Thyroid gland (tissue), 4 donors: ENCODE results near the gene TCF7L1. TPM values are rescaled to one million over a fixed set of nuclear protein-coding genes. Genes with fewer than 3 reads are reported as not detected.

ENCODE experiments used
- DNase-seq, 2 donors: peaks; one replicate each; pipeline ENCODE4 v3.0.0-alpha.2; 2019
- H3K27ac ChIP-seq, 3 donors: fragments of 200-600 bp; sonication (generic); 1 replicate in 2 of 3; 2 replicates in 1 of 3; pipeline ENCODE4 v1.5.1; 2016 to 2019; ENCODE audit warnings: mild to moderate bottlenecking in 1 of 3, moderate library complexity in 1 of 3
- H3K27me3 ChIP-seq: fragments of 200-600 bp; sonication (generic); one replicate; pipeline ENCODE4 v1.5.1; 2019
- H3K36me3 ChIP-seq, 2 donors: fragments of 200-600 bp; sonication (generic); one replicate each; pipeline ENCODE4 v1.5.1; 2016 to 2019
- H3K4me1 ChIP-seq, 2 donors: fragments of 200-600 bp; sonication (generic); one replicate each; pipeline ENCODE4 v1.5.1; 2017 to 2019
- H3K4me3 ChIP-seq, 3 donors: fragments of 200-600 bp; sonication (generic); replicated peaks in 1 of 3; 1 replicate in 2 of 3; 2 replicates in 1 of 3; pipeline ENCODE4 v1.5.1; 2016; ENCODE audit warnings: mild to moderate bottlenecking in 1 of 3
- H3K9me3 ChIP-seq: fragments of 200-600 bp; sonication (generic); one replicate; pipeline ENCODE4 v1.5.1; 2017
- POLR2A ChIP-seq, 2 donors: fragments of 450-650 bp; IDR thresholded peaks; one replicate each; pipeline ENCODE4 v1.6.1; 2017; ENCODE audit warnings: antibody characterized with exemption in 2 of 2, mild to moderate bottlenecking in 2 of 2, moderate library complexity in 1 of 2
- WGBS, 2 donors: methylation state at CpG; one replicate each; pipeline ENCODE4 v1.1.5; 2017; 5-methylcytosine and 5-hydroxymethylcytosine counted together
- intact Hi-C: fragments of 100-400 bp; cut with DNase I; formaldehyde crosslinking; loops from one replicate; pipeline ENCODE4 v1.15.1; 2023
- total RNA-seq, 4 donors: library from RNA; depleted of rRNA; stranded (reverse); fragments of >200 nt; gene quantifications; one replicate each; pipeline ENCODE4 v1.2.3, GENCODE V29; 2016
- TF ChIP-seq, protein P1 (sequence below), 6 experiments: fragments of 200-600 bp in 3 of 6; fragments of 450-650 bp in 3 of 6; sonication (generic) in 3 of 6; IDR thresholded peaks; one replicate each; pipeline ENCODE4 v1.5.1; 2016 to 2019; ENCODE audit warnings: antibody characterized with exemption in 6 of 6, mild to moderate bottlenecking in 2 of 6, inconsistent platforms in 1 of 6, moderate library complexity in 1 of 6

Gene TCF7L1
- total RNA-seq, 4 donors from 2014 or later = 3.1 to 12.1 (median 8.7) TPM

DNA sequence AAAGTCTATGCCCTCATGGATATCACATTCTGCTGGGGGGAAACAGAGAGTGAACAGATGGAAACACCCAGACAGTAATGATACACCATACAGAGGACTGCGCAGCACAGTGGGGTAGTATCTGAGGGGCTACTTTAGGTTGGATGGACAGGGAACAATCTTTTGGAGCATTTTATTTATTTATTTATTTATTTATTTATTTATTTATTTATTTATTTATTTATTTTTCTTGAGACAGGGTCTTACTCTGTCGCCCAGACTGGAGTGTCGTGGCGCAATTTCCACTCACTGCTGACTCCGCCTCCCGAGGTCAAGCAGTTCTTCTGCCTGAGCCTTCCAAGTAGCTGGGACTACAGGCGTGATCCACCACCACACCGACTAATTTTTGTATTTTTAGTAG, 105.4 kb downstream of the TCF7L1 start:
- Histone ChIP-seq H3K27me3 (no peaks in the 10 kb centered on the region), H3K4me1 (peaks cover 72 to 87% of the 10 kb centered on the region in 2 donors), H3K36me3 (no peaks in the 10 kb centered on the region), H3K4me3 (no peak overlapping the region), H3K27ac (peak overlapping the region in 1 of 3 donors; percentile 31), H3K9me3 (no peaks in the 10 kb centered on the region)
- DNase-seq = no peak
- 98% methylated on average over 8 of the region's 8 CpGs for WGBS, 2 donors
- intact Hi-C loops = no loop called here
- TF ChIP-seq, protein P1, sequence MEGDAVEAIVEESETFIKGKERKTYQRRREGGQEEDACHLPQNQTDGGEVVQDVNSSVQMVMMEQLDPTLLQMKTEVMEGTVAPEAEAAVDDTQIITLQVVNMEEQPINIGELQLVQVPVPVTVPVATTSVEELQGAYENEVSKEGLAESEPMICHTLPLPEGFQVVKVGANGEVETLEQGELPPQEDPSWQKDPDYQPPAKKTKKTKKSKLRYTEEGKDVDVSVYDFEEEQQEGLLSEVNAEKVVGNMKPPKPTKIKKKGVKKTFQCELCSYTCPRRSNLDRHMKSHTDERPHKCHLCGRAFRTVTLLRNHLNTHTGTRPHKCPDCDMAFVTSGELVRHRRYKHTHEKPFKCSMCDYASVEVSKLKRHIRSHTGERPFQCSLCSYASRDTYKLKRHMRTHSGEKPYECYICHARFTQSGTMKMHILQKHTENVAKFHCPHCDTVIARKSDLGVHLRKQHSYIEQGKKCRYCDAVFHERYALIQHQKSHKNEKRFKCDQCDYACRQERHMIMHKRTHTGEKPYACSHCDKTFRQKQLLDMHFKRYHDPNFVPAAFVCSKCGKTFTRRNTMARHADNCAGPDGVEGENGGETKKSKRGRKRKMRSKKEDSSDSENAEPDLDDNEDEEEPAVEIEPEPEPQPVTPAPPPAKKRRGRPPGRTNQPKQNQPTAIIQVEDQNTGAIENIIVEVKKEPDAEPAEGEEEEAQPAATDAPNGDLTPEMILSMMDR (IDR thresholded peaks at IDR 0.05) = no peak
- no peak for TF ChIP-seq POLR2A (IDR thresholded peaks at IDR 0.05)

DNA sequence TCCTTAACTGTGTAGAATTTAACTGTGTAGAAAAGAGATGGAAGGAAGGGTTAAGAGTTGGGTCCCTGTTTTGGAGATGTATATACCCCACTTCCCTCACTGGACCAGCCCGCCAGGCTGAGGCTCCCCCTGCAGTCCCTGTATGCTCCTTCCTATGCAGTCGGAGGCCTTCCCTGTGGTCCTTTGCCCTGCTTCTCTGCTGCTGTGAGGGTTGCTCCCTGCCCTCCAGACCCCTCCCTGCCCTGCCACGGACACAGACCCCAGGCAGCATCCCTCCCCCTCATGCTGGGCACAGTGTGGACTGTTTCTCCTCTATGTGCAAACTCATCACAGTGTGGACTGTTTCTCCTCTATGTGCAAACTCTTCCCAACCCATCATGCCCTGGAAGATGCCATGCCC, 105.9 kb downstream of the TCF7L1 start:
- no peak overlapping the region for H3K4me3 ChIP-seq
- 81 to 92% methylated on average over 3 of the region's 3 CpGs for WGBS, 2 donors
- H3K4me1 ChIP-seq = peaks cover 75 to 88% of the 10 kb centered on the region in 2 donors
- intact Hi-C loops = no loop called here
- H3K27ac ChIP-seq = peak overlapping the region in 1 of 3 donors; percentile 13
- TF ChIP-seq, protein P1 (IDR thresholded peaks at IDR 0.05) = no peak
- no peak for TF ChIP-seq POLR2A (IDR thresholded peaks at IDR 0.05)
- no peaks in the 10 kb centered on the region for H3K36me3 ChIP-seq
- H3K9me3 ChIP-seq = no peaks in the 10 kb centered on the region
- no peaks in the 10 kb centered on the region for H3K27me3 ChIP-seq
- DNase-seq = no peak

DNA sequence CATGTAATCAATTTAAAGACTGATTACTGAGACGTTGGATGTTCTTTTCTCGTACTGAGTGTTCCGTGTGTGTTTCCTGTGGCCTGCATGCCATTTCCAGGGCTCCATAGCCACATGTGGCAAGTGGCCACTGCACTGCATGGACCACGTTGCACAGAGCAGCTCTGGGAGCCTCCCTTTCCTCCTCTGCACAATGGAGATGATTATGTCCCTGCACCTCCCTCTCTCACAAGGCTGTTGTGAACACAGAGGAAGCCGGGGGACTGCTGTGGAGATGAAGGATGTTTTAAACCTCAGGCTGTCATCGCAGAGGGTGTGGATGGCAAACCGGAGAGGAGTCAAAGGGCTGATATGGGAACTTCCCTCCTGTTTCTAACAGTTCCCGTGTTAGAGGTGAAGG, 106.9 kb downstream of the TCF7L1 start:
- no peak for DNase-seq
- Histone ChIP-seq H3K27ac (no peak overlapping the region), H3K36me3 (no peaks in the 10 kb centered on the region), H3K9me3 (no peaks in the 10 kb centered on the region), H3K4me3 (no peak overlapping the region), H3K27me3 (no peaks in the 10 kb centered on the region), H3K4me1 (peaks cover 75 to 88% of the 10 kb centered on the region in 2 donors)
- intact Hi-C loops = no loop called here
- WGBS, 2 donors = 65 to 74% methylated on average over 8 of the region's 8 CpGs
- TF ChIP-seq, protein P1 (IDR thresholded peaks at IDR 0.05) = no peak
- TF ChIP-seq POLR2A (IDR thresholded peaks at IDR 0.05) = no peak

DNA sequence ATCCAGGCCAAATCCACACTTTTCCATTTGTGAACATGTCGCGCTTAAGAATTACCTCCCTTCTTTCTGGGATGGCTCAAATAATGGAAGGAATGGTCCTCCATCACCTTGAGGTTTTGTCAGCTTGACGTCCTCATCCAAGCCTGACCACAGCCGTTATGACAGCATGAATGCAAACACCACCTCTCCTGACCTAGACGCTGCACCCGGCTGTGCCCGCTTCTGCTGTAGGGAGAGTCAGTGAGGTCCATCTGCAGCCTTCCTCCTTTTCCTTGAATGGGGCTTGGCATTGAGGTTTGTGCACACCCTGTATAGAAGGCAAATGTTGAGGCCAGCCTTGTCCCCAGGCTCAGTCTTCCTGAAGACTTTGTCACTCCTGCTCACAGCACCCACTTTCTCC, 109.1 kb downstream of the TCF7L1 start:
- peak overlapping the region in 2 of 3 donors; percentile 10 to 21 for H3K27ac ChIP-seq
- H3K27me3 ChIP-seq = no peaks in the 10 kb centered on the region
- WGBS, 2 donors = 94 to 95% methylated on average over 7 of the region's 7 CpGs
- intact Hi-C loops = no loop called here
- H3K9me3 ChIP-seq = no peaks in the 10 kb centered on the region
- no peak for TF ChIP-seq POLR2A (IDR thresholded peaks at IDR 0.05)
- TF ChIP-seq, protein P1 (IDR thresholded peaks at IDR 0.05) = no peak
- H3K4me3 ChIP-seq = no peak overlapping the region
- DNase-seq = no peak
- peaks cover 66 to 87% of the 10 kb centered on the region in 2 donors for H3K4me1 ChIP-seq
- no peaks in the 10 kb centered on the region for H3K36me3 ChIP-seq

DNA sequence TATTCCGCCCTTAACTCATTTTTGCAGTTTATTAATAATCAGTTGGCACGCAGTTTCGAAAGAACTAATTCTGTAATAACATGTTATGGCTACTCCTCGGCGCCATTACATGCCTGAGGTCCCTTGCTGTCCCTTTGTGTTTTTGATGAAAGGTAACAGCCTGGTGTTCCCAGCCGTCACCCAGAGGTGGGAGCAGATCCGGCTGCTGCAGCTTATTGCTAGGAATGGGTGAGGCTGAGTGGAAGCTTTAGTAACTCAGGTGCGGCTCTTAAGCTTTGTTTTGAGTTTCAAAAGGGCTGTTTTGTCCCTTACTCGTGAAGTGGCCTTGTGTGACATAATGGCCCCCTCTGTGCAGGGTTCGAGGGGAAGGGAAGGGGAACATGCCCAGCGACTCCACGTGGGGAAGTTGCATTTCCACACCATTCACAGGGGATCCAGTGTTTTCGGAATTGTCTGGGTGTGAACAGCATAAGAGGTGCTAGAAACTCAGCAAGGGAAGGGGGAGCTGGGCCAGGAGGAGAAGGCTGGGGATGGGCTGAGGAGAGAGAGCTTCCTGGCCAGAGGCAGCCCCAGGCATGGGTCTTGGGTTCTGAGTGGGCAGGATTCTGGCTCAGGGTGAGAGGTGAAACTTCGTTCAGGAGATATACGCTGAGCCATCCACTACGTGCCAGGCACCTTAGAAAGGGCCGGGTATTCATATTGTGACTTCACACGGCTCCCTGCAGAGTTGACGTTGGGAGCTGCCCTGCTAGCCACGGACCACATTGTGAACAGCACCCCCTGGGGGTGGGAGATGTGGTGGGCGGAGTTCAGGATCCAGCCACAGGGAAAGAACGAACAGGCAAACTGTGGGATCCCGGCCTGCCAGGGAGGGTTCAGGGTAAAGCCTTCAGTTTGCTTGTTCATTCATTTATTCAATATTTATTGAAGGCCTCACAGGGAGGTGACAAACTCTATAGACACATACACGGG, 110.2 kb downstream of the TCF7L1 start:
- peak overlapping the region in 2 of 3 donors; percentile 21 to 24 for H3K27ac ChIP-seq
- no peak for TF ChIP-seq POLR2A (IDR thresholded peaks at IDR 0.05)
- TF ChIP-seq, protein P1 (IDR thresholded peaks at IDR 0.05) = peak in 5 of 6 experiments; percentile 18 to 39 (median 37)

More for the DNA sequence above, 110.2 kb downstream of the TCF7L1 start:
- 55 to 66% methylated on average over 24 of the region's 24 CpGs for WGBS, 2 donors
- intact Hi-C loops = no loop called here
- no peaks in the 10 kb centered on the region for H3K36me3 ChIP-seq
- DNase-seq = peak; percentile 42 to 49
- H3K27me3 ChIP-seq = no peaks in the 10 kb centered on the region
- no peak overlapping the region for H3K4me3 ChIP-seq
- peaks cover 63 to 87% of the 10 kb centered on the region in 2 donors for H3K4me1 ChIP-seq
- H3K9me3 ChIP-seq = no peaks in the 10 kb centered on the region
